ENCODE results near the gene KLHL33. TPM values are rescaled to one million over a fixed set of nuclear protein-coding genes. Genes with fewer than 3 reads are reported as not detected.
A peak's percentile ranks its signal among the peaks of the same experiment; 100 is the strongest.

KLHL33 gene
- total RNA-seq, 2 experiments from 2014 or later, result 0.50 to 0.68 TPM

- peaks cover 4% of the 10 kb centered on the region for H3K36me3 Mint-ChIP-seq
- H3K4me1 Mint-ChIP-seq, result peaks cover 37% of the 10 kb centered on the region
- no peaks in the 10 kb centered on the region for H3K9me3 Mint-ChIP-seq
- peak overlapping the region; percentile 20 for H3K4me3 Mint-ChIP-seq
- peak; percentile 21 for DNase-seq
- H3K27me3 Mint-ChIP-seq, result no peaks in the 10 kb centered on the region
- H3K27ac Mint-ChIP-seq, result peak overlapping the region; percentile 36
These were observed 5.9 kb downstream of the KLHL33 start for GRCh38 chr14:20429801-20430669.

DNA sequence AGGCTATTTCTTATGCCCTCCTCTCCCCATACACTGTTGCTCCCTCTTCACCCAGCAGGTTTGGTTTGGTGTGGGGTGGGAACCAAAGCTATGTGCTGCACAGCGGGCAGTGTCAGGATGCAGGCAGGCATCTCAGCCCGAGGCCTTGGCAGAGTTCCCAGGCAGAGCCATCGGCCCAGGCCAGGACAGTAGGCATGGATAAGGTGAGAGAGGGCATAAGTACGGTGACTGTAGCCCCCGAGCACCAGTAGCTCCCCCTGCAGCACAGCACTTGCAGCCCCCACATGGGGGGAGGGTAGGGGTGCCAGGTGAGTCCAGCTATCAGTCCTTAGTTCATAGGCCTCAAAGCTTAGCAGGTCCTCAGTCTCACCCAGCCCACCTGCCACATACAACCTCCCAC, 7.2 kb downstream of the KLHL33 start:
- H3K4me1 Mint-ChIP-seq, result peaks cover 41% of the 10 kb centered on the region
- DNase-seq, result no peak
- H3K4me3 Mint-ChIP-seq, result peak overlapping the region; percentile 74
- H3K27ac Mint-ChIP-seq, result peak overlapping the region; percentile 93
- H3K36me3 Mint-ChIP-seq, result peaks cover 4% of the 10 kb centered on the region
- H3K27me3 Mint-ChIP-seq, result no peaks in the 10 kb centered on the region
- no peaks in the 10 kb centered on the region for H3K9me3 Mint-ChIP-seq

DNA sequence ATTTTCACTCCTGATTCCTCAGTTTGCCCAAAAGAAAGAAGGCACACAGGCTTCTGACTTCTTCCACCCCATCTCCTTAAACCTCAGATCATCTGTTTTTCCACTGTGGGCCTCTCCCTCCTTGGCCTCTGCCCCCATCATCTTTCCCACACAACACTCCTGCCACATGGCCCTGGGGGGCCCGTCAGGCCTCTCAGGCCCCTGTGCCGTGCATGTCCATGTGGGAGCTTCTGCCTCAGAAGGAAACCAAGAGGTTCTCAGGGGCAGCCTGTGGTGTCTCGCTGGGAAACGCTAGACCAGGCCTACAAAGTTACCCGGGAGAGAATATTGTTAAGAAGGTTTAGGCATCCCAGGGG, 8.0 kb downstream of the KLHL33 start:
- Mint-ChIP-seq H3K4me3 (peak overlapping the region; percentile 74), H3K27ac (peak overlapping the region; percentile 93), H3K9me3 (no peaks in the 10 kb centered on the region), H3K4me1 (peaks cover 42% of the 10 kb centered on the region), H3K36me3 (peaks cover 4% of the 10 kb centered on the region), H3K27me3 (no peaks in the 10 kb centered on the region)
- DNase-seq, result no peak

DNA sequence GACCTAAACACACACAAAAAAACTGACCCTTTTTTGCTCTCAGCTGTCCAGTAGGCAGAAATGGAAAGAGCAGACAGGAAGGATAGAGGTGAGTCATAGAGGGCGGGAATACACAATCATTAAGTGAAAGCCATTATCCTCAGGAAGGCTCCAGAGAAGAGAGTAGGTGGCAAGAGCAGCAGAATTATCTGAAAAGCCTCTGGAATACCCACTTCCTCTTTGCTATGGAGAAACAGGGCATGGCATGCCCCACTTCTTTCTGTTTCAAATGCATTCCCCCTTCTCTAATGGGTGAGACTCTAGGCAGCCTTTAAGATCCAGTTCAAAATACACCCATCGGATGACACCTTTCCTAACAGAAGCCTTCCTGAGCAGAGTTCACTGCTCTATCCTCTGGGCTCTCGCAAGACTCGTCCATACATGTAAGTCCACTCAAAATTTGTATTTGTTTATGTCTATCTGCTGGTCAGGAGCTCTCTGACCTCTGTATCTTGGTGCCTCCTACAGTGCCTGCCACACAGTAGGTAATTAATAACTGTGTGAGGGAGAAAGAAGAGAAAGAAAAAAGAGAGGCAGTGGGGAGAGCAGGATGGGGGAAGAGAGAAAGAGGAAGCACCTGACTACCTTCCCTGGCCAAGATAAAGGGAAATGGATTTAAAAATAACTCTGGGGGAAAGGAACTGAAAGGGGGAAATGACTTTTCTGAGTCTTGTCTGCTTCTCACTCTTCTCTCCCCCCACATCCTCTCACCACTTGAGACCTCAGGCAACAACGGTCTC, 8.5 kb downstream of the KLHL33 start:
- H3K36me3 Mint-ChIP-seq, result peaks cover 4% of the 10 kb centered on the region
- peaks cover 42% of the 10 kb centered on the region for H3K4me1 Mint-ChIP-seq
- no peaks in the 10 kb centered on the region for H3K27me3 Mint-ChIP-seq
- H3K27ac Mint-ChIP-seq, result peak overlapping the region; percentile 93
- DNase-seq, result no peak
- no peaks in the 10 kb centered on the region for H3K9me3 Mint-ChIP-seq
- H3K4me3 Mint-ChIP-seq, result peak overlapping the region; percentile 74

DNA sequence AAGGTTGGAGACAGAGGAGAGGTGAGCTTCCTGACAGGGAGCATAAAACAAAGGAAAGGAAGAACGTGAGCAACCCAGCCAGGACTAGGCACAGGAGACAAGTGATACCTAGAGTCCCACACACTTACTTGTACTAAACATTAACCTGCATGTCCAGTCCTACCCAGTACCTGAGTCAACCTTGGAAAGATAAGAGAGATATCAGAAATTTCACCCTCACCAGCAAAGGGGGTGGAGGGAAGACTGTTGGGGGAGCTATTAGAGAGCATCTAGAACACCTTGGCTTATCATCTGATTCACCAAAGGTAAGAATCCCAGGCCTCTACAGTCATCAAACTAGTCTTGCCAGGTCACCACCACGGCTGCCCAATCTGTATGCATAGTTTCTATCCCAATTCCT, 11.1 kb downstream of the KLHL33 start:
- no peaks in the 10 kb centered on the region for H3K9me3 Mint-ChIP-seq
- H3K4me1 Mint-ChIP-seq, result peaks cover 39% of the 10 kb centered on the region
- no peak overlapping the region for H3K4me3 Mint-ChIP-seq
- H3K27me3 Mint-ChIP-seq, result no peaks in the 10 kb centered on the region
- peaks cover 4% of the 10 kb centered on the region for H3K36me3 Mint-ChIP-seq
- H3K27ac Mint-ChIP-seq, result no peak overlapping the region
- no peak for DNase-seq

- Mint-ChIP-seq H3K4me1 (peaks cover 20% of the 10 kb centered on the region), H3K36me3 (no peaks in the 10 kb centered on the region), H3K4me3 (no peak overlapping the region), H3K27ac (no peak overlapping the region), H3K9me3 (no peaks in the 10 kb centered on the region), H3K27me3 (no peaks in the 10 kb centered on the region)
- DNase-seq, result no peak
These were observed 13.1 kb downstream of the KLHL33 start for GRCh38 chr14:20422886-20423285.

DNA sequence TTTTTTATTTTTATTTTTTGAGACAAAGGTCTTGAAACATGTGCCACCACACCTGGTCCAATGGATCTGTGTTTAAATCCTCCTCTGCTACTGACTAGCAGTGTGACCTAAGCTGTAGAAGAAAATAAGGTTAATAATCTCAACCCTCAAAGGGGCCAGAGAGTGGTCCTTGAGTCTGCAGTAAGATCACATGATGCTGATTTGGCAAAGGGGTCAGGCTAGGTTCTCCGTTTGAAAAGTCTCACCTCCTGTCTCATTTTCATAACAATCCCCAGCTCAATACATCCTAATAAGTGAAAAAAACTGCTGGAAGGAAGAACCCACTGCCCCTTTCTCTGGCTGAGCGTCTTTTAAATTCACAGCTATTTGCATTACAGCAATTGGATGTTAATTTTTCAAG, 14.7 kb downstream of the KLHL33 start:
- no peaks in the 10 kb centered on the region for H3K27me3 Mint-ChIP-seq
- no peak overlapping the region for H3K27ac Mint-ChIP-seq
- no peaks in the 10 kb centered on the region for H3K9me3 Mint-ChIP-seq
- no peak overlapping the region for H3K4me3 Mint-ChIP-seq
- H3K4me1 Mint-ChIP-seq, result peaks cover 16% of the 10 kb centered on the region
- H3K36me3 Mint-ChIP-seq, result no peaks in the 10 kb centered on the region
- DNase-seq, result no peak

DNA sequence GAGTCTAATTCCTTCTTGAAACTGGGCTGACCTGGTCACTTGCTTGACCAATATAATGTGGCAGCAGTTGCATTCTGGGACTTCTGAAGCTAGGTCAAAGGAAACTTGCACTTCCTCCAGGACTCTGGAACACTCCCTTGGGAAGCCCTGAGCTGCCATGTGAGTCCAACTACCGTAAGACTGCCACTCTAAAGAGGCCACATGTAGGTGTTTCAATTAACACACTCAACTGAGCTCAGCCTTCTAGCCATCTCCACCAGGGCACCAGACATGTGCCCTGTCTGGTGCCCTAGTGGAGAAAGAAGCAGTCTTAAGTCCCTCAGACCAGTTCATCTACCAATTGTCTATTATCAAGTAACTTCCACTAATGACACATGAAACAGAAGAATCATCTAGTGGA, 16.5 kb downstream of the KLHL33 start:
- Mint-ChIP-seq H3K9me3 (no peaks in the 10 kb centered on the region), H3K36me3 (no peaks in the 10 kb centered on the region), H3K4me3 (no peak overlapping the region), H3K27ac (no peak overlapping the region), H3K27me3 (no peaks in the 10 kb centered on the region), H3K4me1 (peaks cover 14% of the 10 kb centered on the region)
- DNase-seq, result no peak

GRCh38 chr14:20418501-20418909, 17.5 kb downstream of the KLHL33 start:
- no peaks in the 10 kb centered on the region for H3K9me3 Mint-ChIP-seq
- H3K36me3 Mint-ChIP-seq, result no peaks in the 10 kb centered on the region
- DNase-seq, result no peak
- H3K4me3 Mint-ChIP-seq, result no peak overlapping the region
- peaks cover 19% of the 10 kb centered on the region for H3K4me1 Mint-ChIP-seq
- H3K27me3 Mint-ChIP-seq, result no peaks in the 10 kb centered on the region
- H3K27ac Mint-ChIP-seq, result no peak overlapping the region

- DNase-seq, result no peak
- Mint-ChIP-seq H3K4me1 (peaks cover 18% of the 10 kb centered on the region), H3K36me3 (no peaks in the 10 kb centered on the region), H3K4me3 (no peak overlapping the region), H3K27me3 (no peaks in the 10 kb centered on the region), H3K9me3 (no peaks in the 10 kb centered on the region), H3K27ac (no peak overlapping the region)
These were observed 18.4 kb downstream of the KLHL33 start for GRCh38 chr14:20417250-20418186.

GRCh38 chr14:20416223-20416622, 19.7 kb downstream of the KLHL33 start:
- Mint-ChIP-seq H3K27me3 (no peaks in the 10 kb centered on the region), H3K27ac (peak overlapping the region; percentile 7), H3K9me3 (no peaks in the 10 kb centered on the region), H3K4me1 (peaks cover 27% of the 10 kb centered on the region), H3K4me3 (no peak overlapping the region), H3K36me3 (peaks cover 4% of the 10 kb centered on the region)
- no peak for DNase-seq

DNA sequence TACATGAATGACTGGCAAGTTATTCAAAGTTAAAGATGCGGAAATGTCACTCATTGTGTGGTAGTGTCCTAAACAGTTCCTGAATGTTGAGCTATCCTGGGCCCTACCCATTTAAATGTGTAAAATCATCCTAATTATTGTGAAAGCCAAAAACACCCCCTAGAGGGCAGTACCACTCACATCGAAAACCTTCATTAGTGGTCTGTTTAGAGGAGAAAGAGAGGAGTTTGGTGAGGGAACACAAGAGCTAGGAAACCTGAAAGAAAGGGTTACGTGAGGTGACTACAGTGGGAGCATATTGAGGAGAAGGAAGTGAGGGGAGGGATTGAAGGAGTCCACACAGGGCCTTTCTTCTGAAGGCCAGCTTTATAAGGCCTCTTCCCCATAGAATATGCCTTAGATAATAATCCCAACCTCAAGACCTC, 20.2 kb downstream of the KLHL33 start:
- Mint-ChIP-seq H3K27me3 (no peaks in the 10 kb centered on the region), H3K9me3 (no peaks in the 10 kb centered on the region), H3K36me3 (peaks cover 7% of the 10 kb centered on the region), H3K4me3 (no peak overlapping the region), H3K27ac (peak overlapping the region; percentile 7), H3K4me1 (peaks cover 30% of the 10 kb centered on the region)
- peak; percentile 18 for DNase-seq

DNA sequence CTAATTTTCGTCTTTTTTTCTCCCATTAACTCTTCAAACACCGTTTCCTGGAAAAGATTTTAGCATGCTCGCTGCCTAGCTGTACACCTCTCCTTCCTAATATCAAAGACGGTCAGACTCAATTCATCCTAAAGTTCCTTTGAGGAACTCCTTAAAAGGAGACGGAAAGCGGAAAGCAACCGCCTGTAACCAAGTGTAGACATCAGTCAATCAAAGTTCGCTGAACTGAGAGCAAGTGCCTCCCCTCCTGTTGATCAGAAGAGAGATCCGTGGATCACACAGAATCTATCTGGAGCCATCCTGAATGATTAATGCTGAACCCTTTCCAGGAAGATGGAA, 22.3 kb downstream of the KLHL33 start:
- no peaks in the 10 kb centered on the region for H3K9me3 Mint-ChIP-seq
- peaks cover 37% of the 10 kb centered on the region for H3K4me1 Mint-ChIP-seq
- peak overlapping the region; percentile 93 for H3K4me3 Mint-ChIP-seq
- peaks cover 10% of the 10 kb centered on the region for H3K36me3 Mint-ChIP-seq
- DNase-seq, result peak; percentile 8
- no peaks in the 10 kb centered on the region for H3K27me3 Mint-ChIP-seq
- H3K27ac Mint-ChIP-seq, result peak overlapping the region; percentile 89

GRCh38 chr14:20412876-20413743, 22.9 kb downstream of the KLHL33 start, which contains the start of gene TEP1:
Gene TEP1, minus strand, starts transcription at chr14:20413501. Its CDS starts 5,062 bp downstream, at chr14:20408439.
- H3K4me1 Mint-ChIP-seq, result peaks cover 41% of the 10 kb centered on the region
- no peaks in the 10 kb centered on the region for H3K27me3 Mint-ChIP-seq
- H3K27ac Mint-ChIP-seq, result peak within 1 kb of the TSS; percentile 89
- H3K36me3 Mint-ChIP-seq, result peaks cover 11% of the 10 kb centered on the region
- H3K9me3 Mint-ChIP-seq, result no peaks in the 10 kb centered on the region
- peak; percentile 80 for DNase-seq
- peak within 1 kb of the TSS; percentile 93 for H3K4me3 Mint-ChIP-seq
